GM23338 (cell line): ENCODE measurements around the gene PNPLA8. TPM values are rescaled to one million over a fixed set of nuclear protein-coding genes. Genes with fewer than 3 reads are reported as not detected.

Source experiments
- ATAC-seq: fragments of 200-7000 bp; cut with Tn5 transposase; 3 replicates; pipeline ENCODE4 v1.9.1; 2020
- DNase-seq: peaks from one replicate; pipeline ENCODE4 v3.0.0-alpha.2; 2015; ENCODE audit warnings: low spot score
- H2AFZ ChIP-seq: fragments of 200-600 bp; sonication (generic); 2 replicates; pipeline ENCODE4 v1.8.0; 2016; ENCODE audit warnings: antibody characterized with exemption, mild to moderate bottlenecking, moderate library complexity
- H3F3A ChIP-seq: fragments of 200-600 bp; sonication (generic); replicated peaks from 2 replicates; pipeline ENCODE4 v1.8.0; 2017; ENCODE audit warnings: antibody characterized with exemption, mixed run types, low read depth
- H3K27ac ChIP-seq: fragments of 200-600 bp; sonication (generic); 2 replicates; pipeline ENCODE4 v1.6.1; 2016; ENCODE audit warnings: low read depth
- H3K27me3 ChIP-seq: fragments of 200-600 bp; sonication (generic); 2 replicates; pipeline ENCODE4 v1.8.0; 2016; ENCODE audit warnings: mild to moderate bottlenecking, mixed run types, moderate library complexity; ENCODE audit not compliant: insufficient read depth
- H3K36me3 ChIP-seq: fragments of 200-600 bp; sonication (generic); 2 replicates; pipeline ENCODE4 v1.8.0; 2016; ENCODE audit warnings: mild to moderate bottlenecking; ENCODE audit not compliant: insufficient read depth
- H3K4me1 ChIP-seq: fragments of 200-600 bp; sonication (generic); 2 replicates; pipeline ENCODE4 v1.8.0; 2016; ENCODE audit warnings: mild to moderate bottlenecking, moderate library complexity; ENCODE audit not compliant: insufficient read depth
- H3K4me2 ChIP-seq: fragments of 200-600 bp; sonication (generic); 2 replicates; pipeline ENCODE4 v1.7.1; 2017; ENCODE audit warnings: mixed run types
- H3K4me3 ChIP-seq: fragments of 200-600 bp; sonication (generic); 2 replicates; pipeline ENCODE4 v1.6.1; 2016; ENCODE audit warnings: mixed run types
- H3K79me2 ChIP-seq: fragments of 200-600 bp; sonication (generic); replicated peaks from 2 replicates; pipeline ENCODE4 v1.8.0; 2017; ENCODE audit warnings: mild to moderate bottlenecking; ENCODE audit not compliant: insufficient read depth
- H3K9me2 ChIP-seq: fragments of 200-600 bp; sonication (generic); 2 replicates; pipeline ENCODE4 v1.8.0; 2017; ENCODE audit not compliant: insufficient read depth
- H4K20me1 ChIP-seq: fragments of 200-600 bp; sonication (generic); replicated peaks from 2 replicates; pipeline ENCODE4 v1.8.0; 2017; ENCODE audit warnings: mild to moderate bottlenecking; ENCODE audit not compliant: insufficient read depth
- H3K27ac Mint-ChIP-seq: 2 replicates; pipeline ENCODE4 v1.8.0; 2020; ENCODE audit warnings: inconsistent platforms, mild to moderate bottlenecking, moderate library complexity, mixed read lengths
- H3K27me3 Mint-ChIP-seq: 3 replicates; pipeline ENCODE4 v1.8.0; 2022; ENCODE audit warnings: low read depth, mild to moderate bottlenecking, moderate library complexity, mixed read lengths, inconsistent platforms; ENCODE audit not compliant: insufficient read depth, poor library complexity
- H3K36me3 Mint-ChIP-seq: 3 replicates; pipeline ENCODE4 v1.8.0; 2021; ENCODE audit warnings: low read depth, mild to moderate bottlenecking, inconsistent platforms, moderate library complexity, mixed read lengths
- H3K4me1 Mint-ChIP-seq: 3 replicates; pipeline ENCODE4 v1.8.0; 2020; ENCODE audit warnings: mild to moderate bottlenecking, inconsistent platforms, mixed read lengths
- H3K4me3 Mint-ChIP-seq: 3 replicates; pipeline ENCODE4 v1.8.0; 2021; ENCODE audit warnings: moderate library complexity, mild to moderate bottlenecking, inconsistent platforms, mixed read lengths
- H3K9me3 Mint-ChIP-seq: 3 replicates; pipeline ENCODE4 v1.8.0; 2020; ENCODE audit warnings: moderate library complexity, mild to moderate bottlenecking, inconsistent platforms, mixed read lengths
- CREB1 ChIP-seq: fragments of 250-450 bp; sonication (Bioruptor Pico); IDR thresholded peaks from 2 replicates; pipeline ENCODE4 v1.5.0; 2020; ENCODE audit warnings: low read depth, mild to moderate bottlenecking, moderate library complexity
- EZH2 ChIP-seq: fragments of 200-600 bp; sonication (generic); IDR thresholded peaks from one replicate; pipeline ENCODE4 v1.8.0; 2017; ENCODE audit warnings: antibody characterized with exemption, mild to moderate bottlenecking, low read depth; ENCODE audit not compliant: unreplicated experiment
- EZH2phosphoT487 ChIP-seq: fragments of 200-600 bp; sonication (generic); IDR thresholded peaks from one replicate; pipeline ENCODE4 v1.8.1; 2018; ENCODE audit warnings: antibody characterized with exemption; ENCODE audit not compliant: unreplicated experiment
- JUNB ChIP-seq: IDR thresholded peaks from one replicate; pipeline ENCODE4 v1.6.1; 2016; ENCODE audit warnings: antibody characterized with exemption; ENCODE audit not compliant: unreplicated experiment
- NANOG ChIP-seq: IDR thresholded peaks from 2 replicates; pipeline ENCODE4 v1.6.1; 2016; ENCODE audit warnings: antibody characterized with exemption, borderline replicate concordance
- POLR2AphosphoS5 ChIP-seq: IDR thresholded peaks from 2 replicates; pipeline ENCODE4 v1.6.1; 2016; ENCODE audit warnings: antibody characterized with exemption, low read depth
- STAT1 ChIP-seq: IDR thresholded peaks from one replicate; pipeline ENCODE4 v1.6.1; 2016; ENCODE audit warnings: antibody characterized with exemption; ENCODE audit not compliant: unreplicated experiment
- ZNF114 ChIP-seq: fragments of 250-450 bp; sonication (Bioruptor Pico); IDR thresholded peaks from 2 replicates; pipeline ENCODE4 v1.5.0; 2020; ENCODE audit warnings: mild to moderate bottlenecking, moderate library complexity
- ZNF331 ChIP-seq: fragments of 250-450 bp; sonication (Bioruptor Pico); IDR thresholded peaks from 2 replicates; pipeline ENCODE4 v1.5.0; 2020; ENCODE audit warnings: low read depth, mild to moderate bottlenecking, moderate library complexity
- polyA plus RNA-seq: library from polyadenylated mRNA; unstranded; fragments of >200 nt; fragmentation: Nextera tagmentation; extraction: Ambion mirVana; gene quantifications from 2 replicates; pipeline ENCODE4 v1.2.1, GENCODE V29; 2016
- total RNA-seq: library from RNA; depleted of rRNA; stranded (reverse); fragments of >200 nt; shearing (Covaris generic); gene quantifications from 2 replicates; pipeline ENCODE4 v1.2.3, GENCODE V29; 2014
- TF ChIP-seq, protein P1 (sequence below), 2 experiments: fragments of 200-600 bp in 1 of 2; sonication (generic) in 1 of 2; conservative IDR thresholded peaks; 2 replicates each; pipeline versions ENCODE4 v1.5.1 to v1.6.1; 2016 to 2017; ENCODE audit warnings: antibody characterized with exemption in 2 of 2, low read depth in 2 of 2, mild to moderate bottlenecking in 2 of 2, moderate library complexity in 1 of 2
- TF ChIP-seq, protein P2 (sequence below): IDR thresholded peaks from 2 replicates; pipeline ENCODE4 v1.6.1; 2016; ENCODE audit warnings: antibody characterized with exemption
- TF ChIP-seq, protein P3 (sequence below): fragments of 250-450 bp; sonication (Bioruptor Pico); IDR thresholded peaks from 2 replicates; pipeline ENCODE4 v1.5.0; 2020; ENCODE audit warnings: mild to moderate bottlenecking, moderate library complexity
- TF ChIP-seq, protein P4 (sequence below): IDR thresholded peaks from one replicate; pipeline ENCODE4 v1.6.1; 2018; ENCODE audit warnings: antibody characterized with exemption; ENCODE audit not compliant: unreplicated experiment

PNPLA8 gene
- total and polyA plus RNA-seq, 2 experiments from 2014 or later = 12.5 to 13.6 TPM

- ATAC-seq (no peak), DNase-seq (no peak)
- Histone ChIP-seq H3K4me1 (no peaks in the 10 kb centered on the region), H3F3A (no peaks in the 10 kb centered on the region), H3K4me3 (no peak overlapping the region), H3K27ac (no peak overlapping the region), H3K9me2 (no peaks in the 10 kb centered on the region), H3K79me2 (no peaks in the 10 kb centered on the region), H2AFZ (no peak overlapping the region), H3K36me3 (no peaks in the 10 kb centered on the region), H3K27me3 (no peaks in the 10 kb centered on the region), H3K4me2 (no peak overlapping the region), H4K20me1 (no peaks in the 10 kb centered on the region)
- Mint-ChIP-seq H3K27ac (no peak overlapping the region), H3K4me1 (no peaks in the 10 kb centered on the region), H3K4me3 (no peak overlapping the region), H3K36me3 (peaks cover 5% of the 10 kb centered on the region; the same call in 2 of the 3 replicates), H3K9me3 (peaks cover 7% of the 10 kb centered on the region), H3K27me3 (no peaks in the 10 kb centered on the region)
- no peak for TF ChIP-seq ZNF114
- TF ChIP-seq, protein P1, sequence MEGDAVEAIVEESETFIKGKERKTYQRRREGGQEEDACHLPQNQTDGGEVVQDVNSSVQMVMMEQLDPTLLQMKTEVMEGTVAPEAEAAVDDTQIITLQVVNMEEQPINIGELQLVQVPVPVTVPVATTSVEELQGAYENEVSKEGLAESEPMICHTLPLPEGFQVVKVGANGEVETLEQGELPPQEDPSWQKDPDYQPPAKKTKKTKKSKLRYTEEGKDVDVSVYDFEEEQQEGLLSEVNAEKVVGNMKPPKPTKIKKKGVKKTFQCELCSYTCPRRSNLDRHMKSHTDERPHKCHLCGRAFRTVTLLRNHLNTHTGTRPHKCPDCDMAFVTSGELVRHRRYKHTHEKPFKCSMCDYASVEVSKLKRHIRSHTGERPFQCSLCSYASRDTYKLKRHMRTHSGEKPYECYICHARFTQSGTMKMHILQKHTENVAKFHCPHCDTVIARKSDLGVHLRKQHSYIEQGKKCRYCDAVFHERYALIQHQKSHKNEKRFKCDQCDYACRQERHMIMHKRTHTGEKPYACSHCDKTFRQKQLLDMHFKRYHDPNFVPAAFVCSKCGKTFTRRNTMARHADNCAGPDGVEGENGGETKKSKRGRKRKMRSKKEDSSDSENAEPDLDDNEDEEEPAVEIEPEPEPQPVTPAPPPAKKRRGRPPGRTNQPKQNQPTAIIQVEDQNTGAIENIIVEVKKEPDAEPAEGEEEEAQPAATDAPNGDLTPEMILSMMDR (conservative IDR thresholded peaks at IDR 0.05; ENCODE audit: low read depth in 2 of 2) = no peak
- TF ChIP-seq, protein P2, sequence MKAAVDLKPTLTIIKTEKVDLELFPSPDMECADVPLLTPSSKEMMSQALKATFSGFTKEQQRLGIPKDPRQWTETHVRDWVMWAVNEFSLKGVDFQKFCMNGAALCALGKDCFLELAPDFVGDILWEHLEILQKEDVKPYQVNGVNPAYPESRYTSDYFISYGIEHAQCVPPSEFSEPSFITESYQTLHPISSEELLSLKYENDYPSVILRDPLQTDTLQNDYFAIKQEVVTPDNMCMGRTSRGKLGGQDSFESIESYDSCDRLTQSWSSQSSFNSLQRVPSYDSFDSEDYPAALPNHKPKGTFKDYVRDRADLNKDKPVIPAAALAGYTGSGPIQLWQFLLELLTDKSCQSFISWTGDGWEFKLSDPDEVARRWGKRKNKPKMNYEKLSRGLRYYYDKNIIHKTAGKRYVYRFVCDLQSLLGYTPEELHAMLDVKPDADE = no peak
- TF ChIP-seq EZH2 = no peak
- no peak for TF ChIP-seq ZNF331 (CRISPR knock-in tag)
- TF ChIP-seq, protein P3, sequence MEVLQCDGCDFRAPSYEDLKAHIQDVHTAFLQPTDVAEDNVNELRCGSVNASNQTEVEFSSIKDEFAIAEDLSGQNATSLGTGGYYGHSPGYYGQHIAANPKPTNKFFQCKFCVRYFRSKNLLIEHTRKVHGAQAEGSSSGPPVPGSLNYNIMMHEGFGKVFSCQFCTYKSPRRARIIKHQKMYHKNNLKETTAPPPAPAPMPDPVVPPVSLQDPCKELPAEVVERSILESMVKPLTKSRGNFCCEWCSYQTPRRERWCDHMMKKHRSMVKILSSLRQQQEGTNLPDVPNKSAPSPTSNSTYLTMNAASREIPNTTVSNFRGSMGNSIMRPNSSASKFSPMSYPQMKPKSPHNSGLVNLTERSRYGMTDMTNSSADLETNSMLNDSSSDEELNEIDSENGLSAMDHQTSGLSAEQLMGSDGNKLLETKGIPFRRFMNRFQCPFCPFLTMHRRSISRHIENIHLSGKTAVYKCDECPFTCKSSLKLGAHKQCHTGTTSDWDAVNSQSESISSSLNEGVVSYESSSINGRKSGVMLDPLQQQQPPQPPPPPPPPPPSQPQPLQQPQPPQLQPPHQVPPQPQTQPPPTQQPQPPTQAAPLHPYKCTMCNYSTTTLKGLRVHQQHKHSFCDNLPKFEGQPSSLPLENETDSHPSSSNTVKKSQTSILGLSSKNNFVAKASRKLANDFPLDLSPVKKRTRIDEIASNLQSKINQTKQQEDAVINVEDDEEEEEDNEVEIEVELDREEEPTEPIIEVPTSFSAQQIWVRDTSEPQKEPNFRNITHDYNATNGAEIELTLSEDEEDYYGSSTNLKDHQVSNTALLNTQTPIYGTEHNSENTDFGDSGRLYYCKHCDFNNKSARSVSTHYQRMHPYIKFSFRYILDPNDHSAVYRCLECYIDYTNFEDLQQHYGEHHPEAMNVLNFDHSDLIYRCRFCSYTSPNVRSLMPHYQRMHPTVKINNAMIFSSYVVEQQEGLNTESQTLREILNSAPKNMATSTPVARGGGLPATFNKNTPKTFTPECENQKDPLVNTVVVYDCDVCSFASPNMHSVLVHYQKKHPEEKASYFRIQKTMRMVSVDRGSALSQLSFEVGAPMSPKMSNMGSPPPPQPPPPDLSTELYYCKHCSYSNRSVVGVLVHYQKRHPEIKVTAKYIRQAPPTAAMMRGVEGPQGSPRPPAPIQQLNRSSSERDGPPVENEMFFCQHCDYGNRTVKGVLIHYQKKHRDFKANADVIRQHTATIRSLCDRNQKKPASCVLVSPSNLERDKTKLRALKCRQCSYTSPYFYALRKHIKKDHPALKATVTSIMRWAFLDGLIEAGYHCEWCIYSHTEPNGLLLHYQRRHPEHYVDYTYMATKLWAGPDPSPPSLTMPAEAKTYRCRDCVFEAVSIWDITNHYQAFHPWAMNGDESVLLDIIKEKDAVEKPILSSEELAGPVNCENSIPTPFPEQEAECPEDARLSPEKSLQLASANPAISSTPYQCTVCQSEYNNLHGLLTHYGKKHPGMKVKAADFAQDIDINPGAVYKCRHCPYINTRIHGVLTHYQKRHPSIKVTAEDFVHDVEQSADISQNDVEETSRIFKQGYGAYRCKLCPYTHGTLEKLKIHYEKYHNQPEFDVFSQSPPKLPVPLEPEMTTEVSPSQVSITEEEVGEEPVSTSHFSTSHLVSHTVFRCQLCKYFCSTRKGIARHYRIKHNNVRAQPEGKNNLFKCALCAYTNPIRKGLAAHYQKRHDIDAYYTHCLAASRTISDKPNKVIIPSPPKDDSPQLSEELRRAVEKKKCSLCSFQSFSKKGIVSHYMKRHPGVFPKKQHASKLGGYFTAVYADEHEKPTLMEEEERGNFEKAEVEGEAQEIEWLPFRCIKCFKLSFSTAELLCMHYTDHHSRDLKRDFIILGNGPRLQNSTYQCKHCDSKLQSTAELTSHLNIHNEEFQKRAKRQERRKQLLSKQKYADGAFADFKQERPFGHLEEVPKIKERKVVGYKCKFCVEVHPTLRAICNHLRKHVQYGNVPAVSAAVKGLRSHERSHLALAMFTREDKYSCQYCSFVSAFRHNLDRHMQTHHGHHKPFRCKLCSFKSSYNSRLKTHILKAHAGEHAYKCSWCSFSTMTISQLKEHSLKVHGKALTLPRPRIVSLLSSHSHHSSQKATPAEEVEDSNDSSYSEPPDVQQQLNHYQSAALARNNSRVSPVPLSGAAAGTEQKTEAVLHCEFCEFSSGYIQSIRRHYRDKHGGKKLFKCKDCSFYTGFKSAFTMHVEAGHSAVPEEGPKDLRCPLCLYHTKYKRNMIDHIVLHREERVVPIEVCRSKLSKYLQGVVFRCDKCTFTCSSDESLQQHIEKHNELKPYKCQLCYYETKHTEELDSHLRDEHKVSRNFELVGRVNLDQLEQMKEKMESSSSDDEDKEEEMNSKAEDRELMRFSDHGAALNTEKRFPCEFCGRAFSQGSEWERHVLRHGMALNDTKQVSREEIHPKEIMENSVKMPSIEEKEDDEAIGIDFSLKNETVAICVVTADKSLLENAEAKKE (CRISPR knock-in tag) = no peak
- TF ChIP-seq, protein P4, sequence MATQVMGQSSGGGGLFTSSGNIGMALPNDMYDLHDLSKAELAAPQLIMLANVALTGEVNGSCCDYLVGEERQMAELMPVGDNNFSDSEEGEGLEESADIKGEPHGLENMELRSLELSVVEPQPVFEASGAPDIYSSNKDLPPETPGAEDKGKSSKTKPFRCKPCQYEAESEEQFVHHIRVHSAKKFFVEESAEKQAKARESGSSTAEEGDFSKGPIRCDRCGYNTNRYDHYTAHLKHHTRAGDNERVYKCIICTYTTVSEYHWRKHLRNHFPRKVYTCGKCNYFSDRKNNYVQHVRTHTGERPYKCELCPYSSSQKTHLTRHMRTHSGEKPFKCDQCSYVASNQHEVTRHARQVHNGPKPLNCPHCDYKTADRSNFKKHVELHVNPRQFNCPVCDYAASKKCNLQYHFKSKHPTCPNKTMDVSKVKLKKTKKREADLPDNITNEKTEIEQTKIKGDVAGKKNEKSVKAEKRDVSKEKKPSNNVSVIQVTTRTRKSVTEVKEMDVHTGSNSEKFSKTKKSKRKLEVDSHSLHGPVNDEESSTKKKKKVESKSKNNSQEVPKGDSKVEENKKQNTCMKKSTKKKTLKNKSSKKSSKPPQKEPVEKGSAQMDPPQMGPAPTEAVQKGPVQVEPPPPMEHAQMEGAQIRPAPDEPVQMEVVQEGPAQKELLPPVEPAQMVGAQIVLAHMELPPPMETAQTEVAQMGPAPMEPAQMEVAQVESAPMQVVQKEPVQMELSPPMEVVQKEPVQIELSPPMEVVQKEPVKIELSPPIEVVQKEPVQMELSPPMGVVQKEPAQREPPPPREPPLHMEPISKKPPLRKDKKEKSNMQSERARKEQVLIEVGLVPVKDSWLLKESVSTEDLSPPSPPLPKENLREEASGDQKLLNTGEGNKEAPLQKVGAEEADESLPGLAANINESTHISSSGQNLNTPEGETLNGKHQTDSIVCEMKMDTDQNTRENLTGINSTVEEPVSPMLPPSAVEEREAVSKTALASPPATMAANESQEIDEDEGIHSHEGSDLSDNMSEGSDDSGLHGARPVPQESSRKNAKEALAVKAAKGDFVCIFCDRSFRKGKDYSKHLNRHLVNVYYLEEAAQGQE = no peak
- no peak for TF ChIP-seq JUNB
- TF ChIP-seq CREB1 (CRISPR knock-in tag) = no peak
- TF ChIP-seq NANOG = no peak
- no peak for TF ChIP-seq EZH2phosphoT487
- no peak for TF ChIP-seq POLR2AphosphoS5
- TF ChIP-seq STAT1 = no peak
Measured at GRCh38 chr7:108535744-108536143, 9.8 kb upstream of the PNPLA8 start.
